Activated CD8-positive, alpha-beta memory T cell treated with anti-CD3 and anti-CD28 coated beads, Interleukin-2, amount 50 U/mL, for 1 hour (primary cell): ENCODE measurements around the gene B3GAT3.
A peak's percentile ranks its signal among the peaks of the same experiment; 100 is the strongest.
"Not testable (repeated sequence)": the region's sequence is repeated elsewhere in the genome, so short reads cannot be mapped to it uniquely, and the experiment has no call there.

ENCODE experiments used
- DNase-seq: peaks from one replicate; pipeline ENCODE4 v3.0.0-alpha.2; 2020; ENCODE audit errors: extremely low read depth

The B3GAT3 gene

GRCh38 chr11:62579252-62579651 lies 42.5 kb downstream of the B3GAT3 start:
- no peak for DNase-seq

GRCh38 chr11:62578541-62578940 lies 43.2 kb downstream of the B3GAT3 start:
- DNase-seq: no peak

GRCh38 chr11:62577046-62577714 lies 44.6 kb downstream of the B3GAT3 start:
- no peak for DNase-seq

- DNase-seq: no peak
Measured at GRCh38 chr11:62575837-62576236, 45.9 kb downstream of the B3GAT3 start.

GRCh38 chr11:62575156-62575555 lies 46.6 kb downstream of the B3GAT3 start:
- no peak for DNase-seq

- no peak for DNase-seq
Measured at GRCh38 chr11:62574363-62575071, 47.3 kb downstream of the B3GAT3 start.

- peak; percentile 96 for DNase-seq
Measured at GRCh38 chr11:62573592-62574362, 48.0 kb downstream of the B3GAT3 start, which contains the start of gene EEF1G. Gene EEF1G, minus strand, starts transcription at chr11:62573891. Its CDS starts 49 bp downstream, at chr11:62573842.

GRCh38 chr11:62573006-62573591 lies 48.7 kb downstream of the B3GAT3 start:
- no peak for DNase-seq

- DNase-seq: no peak
Measured at GRCh38 chr11:62572431-62572830, 49.4 kb downstream of the B3GAT3 start.

- DNase-seq: not testable (repeated sequence)
Measured at GRCh38 chr11:62571493-62571892, 50.3 kb downstream of the B3GAT3 start.

- not testable (repeated sequence) for DNase-seq
Measured at GRCh38 chr11:62570903-62571302, 50.9 kb downstream of the B3GAT3 start.

GRCh38 chr11:62569611-62570010 lies 52.2 kb downstream of the B3GAT3 start:
- no peak for DNase-seq

GRCh38 chr11:62567018-62567633 lies 54.7 kb downstream of the B3GAT3 start:
- no peak for DNase-seq

- no peak for DNase-seq
Measured at GRCh38 chr11:62566247-62566646, 55.5 kb downstream of the B3GAT3 start.
